HEK293T (cell line): Measurements from ENCODE around the gene CD81.

Experiments
- ARNT ChIP-seq: fragments of 450-650 bp; IDR thresholded peaks from 2 replicates; pipeline ENCODE4 v1.6.1; 2017; ENCODE audit warnings: mild to moderate bottlenecking
- BHLHE40 ChIP-seq: fragments of 450-650 bp; IDR thresholded peaks from 2 replicates; pipeline ENCODE4 v1.6.1; 2016; ENCODE audit warnings: mild to moderate bottlenecking, moderate library complexity, borderline replicate concordance
- FOXA1 ChIP-seq: fragments of 450-650 bp; IDR thresholded peaks from 2 replicates; pipeline ENCODE4 v1.6.1; 2016; ENCODE audit warnings: mild to moderate bottlenecking
- HDGF ChIP-seq: fragments of 450-650 bp; IDR thresholded peaks from 2 replicates; pipeline ENCODE4 v1.6.1; 2017; ENCODE audit warnings: antibody characterized with exemption, borderline replicate concordance
- PKNOX1 ChIP-seq: fragments of 450-650 bp; IDR thresholded peaks from 2 replicates; pipeline ENCODE4 v1.6.1; 2016
- SP1 ChIP-seq: fragments of 450-650 bp; IDR thresholded peaks from 2 replicates; pipeline ENCODE4 v1.6.1; 2017
- ZNF384 ChIP-seq: fragments of 450-650 bp; IDR thresholded peaks from 2 replicates; pipeline ENCODE4 v1.6.1; 2016

- no peak for TF ChIP-seq SP1
- TF ChIP-seq HDGF: no peak
- no peak for TF ChIP-seq FOXA1
- TF ChIP-seq PKNOX1: no peak
- no peak for TF ChIP-seq ARNT
- TF ChIP-seq ZNF384: no peak
- no peak for TF ChIP-seq BHLHE40
Measured at GRCh38 chr11:2374456-2375201, 2.5 kb upstream of the CD81 start.
